Measurements from ENCODE around the gene AGXT2. TPM values are rescaled to one million over a fixed set of nuclear protein-coding genes. Genes with fewer than 3 reads are reported as not detected.

The AGXT2 gene, protein sequence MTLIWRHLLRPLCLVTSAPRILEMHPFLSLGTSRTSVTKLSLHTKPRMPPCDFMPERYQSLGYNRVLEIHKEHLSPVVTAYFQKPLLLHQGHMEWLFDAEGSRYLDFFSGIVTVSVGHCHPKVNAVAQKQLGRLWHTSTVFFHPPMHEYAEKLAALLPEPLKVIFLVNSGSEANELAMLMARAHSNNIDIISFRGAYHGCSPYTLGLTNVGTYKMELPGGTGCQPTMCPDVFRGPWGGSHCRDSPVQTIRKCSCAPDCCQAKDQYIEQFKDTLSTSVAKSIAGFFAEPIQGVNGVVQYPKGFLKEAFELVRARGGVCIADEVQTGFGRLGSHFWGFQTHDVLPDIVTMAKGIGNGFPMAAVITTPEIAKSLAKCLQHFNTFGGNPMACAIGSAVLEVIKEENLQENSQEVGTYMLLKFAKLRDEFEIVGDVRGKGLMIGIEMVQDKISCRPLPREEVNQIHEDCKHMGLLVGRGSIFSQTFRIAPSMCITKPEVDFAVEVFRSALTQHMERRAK
- total RNA-seq (2021; ENCODE audit: unreplicated experiment), result not detected
- polyA plus RNA-seq (2012), result not detected in 2 replicates
- not detected for Bru-seq, nascent RNA
- percentile 2 among the genes with signal in this experiment for BruChase-seq, experiment 1, labeled RNA remaining after a 6-hour chase
- BruChase-seq, experiment 2, labeled RNA remaining after a 2-hour chase, result percentile 1 among the genes with signal in this experiment
- long read RNA-seq, result 0 reads

DNA sequence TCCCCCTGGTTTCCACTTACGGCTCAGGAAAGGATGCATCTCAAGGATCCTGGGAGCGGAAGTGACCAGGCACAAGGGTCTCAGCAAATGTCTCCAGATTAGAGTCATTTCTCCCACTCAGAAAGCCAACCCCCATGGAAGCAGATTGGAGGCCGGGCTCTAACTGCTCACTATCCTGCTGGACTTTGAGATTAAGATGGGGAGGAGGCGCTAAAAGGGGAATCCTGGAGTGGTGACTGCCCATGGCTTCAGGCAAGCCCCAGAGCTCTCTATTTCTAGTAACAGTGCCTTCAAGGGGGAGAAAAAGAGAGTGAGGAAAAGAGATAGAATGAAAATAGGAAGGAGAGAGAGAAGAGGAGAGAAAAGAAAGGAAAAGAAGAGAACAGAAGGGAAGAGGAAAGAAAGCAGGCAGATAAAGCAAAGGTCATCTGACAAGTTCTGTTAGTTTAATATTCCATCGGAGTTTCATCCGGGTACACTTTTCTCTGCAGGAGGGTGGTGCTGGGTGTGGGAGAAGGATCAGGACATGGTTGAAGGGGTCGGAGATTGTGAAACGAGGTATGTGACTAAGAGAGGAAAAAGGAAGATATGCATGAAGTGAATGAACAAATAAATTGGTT lies at the start of gene AGXT2:
AGXT2 (minus strand) TSS at position 165 of the 620 bp plus-strand sequence; CDS start at position 108, 57 bp downstream.
- DNase-seq (ENCODE audit: low read depth, low spot score) (no peak), ATAC-seq (no peak)
- Histone ChIP-seq H3K9me3 (ENCODE audit: control insufficient read depth in 1 of 2, insufficient read depth in 1 of 2, low read depth in 1 of 2, low read length in 2 of 2) (no peaks in the 10 kb centered on the region), H3K9ac (ENCODE audit: low read length) (no peak within 1 kb of the TSS), H3K4me3 (replicated peaks in 1 of 2; ENCODE audit: low read depth in 1 of 2, low read length in 2 of 2) (no peak within 1 kb of the TSS), H3K36me3 (ENCODE audit: control insufficient read depth in 1 of 2, insufficient read depth in 2 of 2, low read length in 2 of 2) (no peaks in the 10 kb centered on the region), H3K79me2 (ENCODE audit: insufficient read depth, low read length) (no peaks in the 10 kb centered on the region), H3K27ac (ENCODE audit: low read depth, low read length) (no peak within 1 kb of the TSS), H3K4me1 (ENCODE audit: control insufficient read depth in 1 of 2, insufficient read depth in 2 of 2, low read length in 2 of 2) (no peaks in the 10 kb centered on the region), H3K27me3 (ENCODE audit: insufficient read depth, low read length) (peaks cover 45% of the 10 kb centered on the region), H3K4me2 (ENCODE audit: low read length) (no peak within 1 kb of the TSS), H4K20me1 (ENCODE audit: insufficient read depth) (no peaks in the 10 kb centered on the region), H2AFZ (ENCODE audit: low read depth, low read length, poor library complexity, severe bottlenecking) (no peak within 1 kb of the TSS), H3K9me2 (ENCODE audit: insufficient read depth) (no peaks in the 10 kb centered on the region)
- ChIA-PET RAD21 (ENCODE audit: low non-redundant PET in 1 of 2, low total read pairs in 2 of 2, uncharacterized antibody in 2 of 2, unreplicated experiment in 2 of 2) (no interaction called here), POLR2A (no interaction called here), CTCF (no interaction called here)
- intact Hi-C loops (cut with micrococcal nuclease), result no loop called here
- TF ChIP-seq RAD21 (IDR thresholded peaks at IDR 0.05; ENCODE audit: low read depth) (no peak), YY1 (IDR thresholded peaks at IDR 0.05; ENCODE audit: extremely low read depth, insufficient replicate concordance, low read depth, low read length) (no peak), EGR1 (IDR thresholded peaks at IDR 0.05; ENCODE audit: low read depth) (no peak), REST (IDR thresholded peaks at IDR 0.05; ENCODE audit: low read depth) (no peak), SP1 (IDR thresholded peaks at IDR 0.05; ENCODE audit: low read depth) (no peak), EZH2phosphoT487 (IDR thresholded peaks at IDR 0.05; ENCODE audit: borderline replicate concordance) (no peak), CEBPB (IDR thresholded peaks at IDR 0.05; ENCODE audit: low read depth) (no peak), POLR2A (IDR thresholded peaks at IDR 0.05; ENCODE audit: borderline replicate concordance, extremely low read depth, insufficient read depth, insufficient read length) (no peak)
- no TSS peak for BruUV-seq (replicated peaks)

All from HCT116 (cell line).